Colonic mucosa (tissue), 4 donors: ENCODE data around the gene VCPKMT. TPM values are rescaled to one million over a fixed set of nuclear protein-coding genes. Genes with fewer than 3 reads are reported as not detected.
A peak's percentile ranks its signal among the peaks of the same experiment; 100 is the strongest.

Experiments
- DNase-seq: peaks from one replicate; pipeline ENCODE4 v3.0.0-alpha.2; 2020
- H3K27ac ChIP-seq: fragments of 200-600 bp; one replicate; pipeline ENCODE4 v1.8.0; 2021
- H3K27me3 ChIP-seq: fragments of 200-600 bp; one replicate; pipeline ENCODE4 v1.8.0; 2021
- H3K36me3 ChIP-seq: fragments of 200-600 bp; one replicate; pipeline ENCODE4 v1.8.0; 2021
- H3K4me1 ChIP-seq: fragments of 200-600 bp; one replicate; pipeline ENCODE4 v1.8.0; 2021; ENCODE audit warnings: mild to moderate bottlenecking
- H3K4me3 ChIP-seq: fragments of 200-600 bp; one replicate; pipeline ENCODE4 v1.8.0; 2021
- H3K9ac ChIP-seq, 2 donors: one replicate each; pipeline ENCODE4 v1.7.0; 2013; ENCODE audit warnings: control low read depth in 2 of 2, low read depth in 2 of 2, low read length in 2 of 2
- H3K9me3 ChIP-seq: fragments of 200-600 bp; one replicate; pipeline ENCODE4 v1.8.0; 2021
- intact Hi-C: fragments of 100-400 bp; cut with DNase I; formaldehyde crosslinking; loops from one replicate; pipeline ENCODE4 v1.14.1; 2022
- total RNA-seq, 2 donors: library from RNA; stranded (reverse); fragmentation: NEBNext Ultra II Directional in 1 of 2; extraction: Animal tissue kit (Norgen Biotek cat#: 25700) in 1 of 2; gene quantifications; one replicate each; pipeline ENCODE4 v1.2.1, GENCODE V29; 2021
- TF ChIP-seq, protein P1 (sequence below): fragments of 200-600 bp; IDR thresholded peaks from one replicate; pipeline ENCODE4 v1.8.0; 2022; ENCODE audit warnings: antibody characterized with exemption, mild to moderate bottlenecking
- donor health status: healthy.
- donor health status: DM: no; HTN: no; CAD: no.
- donor health status: DM: no; HTN: no; CAD: no.

Gene VCPKMT
- total RNA-seq, 2 donors from 2014 or later, result 4.6 to 6.7 TPM

DNA sequence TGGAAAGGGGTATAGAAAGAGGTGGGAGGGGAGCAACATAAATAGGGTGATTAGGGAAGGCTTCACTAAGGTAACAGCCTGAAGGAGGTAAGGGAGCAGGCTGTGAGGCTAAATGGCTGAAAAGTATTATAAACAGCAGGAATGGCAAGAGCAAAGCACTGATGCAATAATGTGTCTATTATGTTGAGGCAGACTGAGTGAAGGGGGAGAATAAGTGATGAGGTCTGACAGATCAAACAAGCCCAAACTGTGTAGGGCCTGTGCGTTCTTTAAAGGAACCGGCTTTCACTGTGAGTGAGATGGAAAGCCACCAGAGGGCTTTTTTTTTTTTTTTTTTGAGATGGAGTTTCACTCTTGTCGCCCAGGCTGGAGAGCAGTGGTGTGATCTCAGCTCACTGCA, 6.7 kb upstream of the VCPKMT start:
- TF ChIP-seq, protein P1, sequence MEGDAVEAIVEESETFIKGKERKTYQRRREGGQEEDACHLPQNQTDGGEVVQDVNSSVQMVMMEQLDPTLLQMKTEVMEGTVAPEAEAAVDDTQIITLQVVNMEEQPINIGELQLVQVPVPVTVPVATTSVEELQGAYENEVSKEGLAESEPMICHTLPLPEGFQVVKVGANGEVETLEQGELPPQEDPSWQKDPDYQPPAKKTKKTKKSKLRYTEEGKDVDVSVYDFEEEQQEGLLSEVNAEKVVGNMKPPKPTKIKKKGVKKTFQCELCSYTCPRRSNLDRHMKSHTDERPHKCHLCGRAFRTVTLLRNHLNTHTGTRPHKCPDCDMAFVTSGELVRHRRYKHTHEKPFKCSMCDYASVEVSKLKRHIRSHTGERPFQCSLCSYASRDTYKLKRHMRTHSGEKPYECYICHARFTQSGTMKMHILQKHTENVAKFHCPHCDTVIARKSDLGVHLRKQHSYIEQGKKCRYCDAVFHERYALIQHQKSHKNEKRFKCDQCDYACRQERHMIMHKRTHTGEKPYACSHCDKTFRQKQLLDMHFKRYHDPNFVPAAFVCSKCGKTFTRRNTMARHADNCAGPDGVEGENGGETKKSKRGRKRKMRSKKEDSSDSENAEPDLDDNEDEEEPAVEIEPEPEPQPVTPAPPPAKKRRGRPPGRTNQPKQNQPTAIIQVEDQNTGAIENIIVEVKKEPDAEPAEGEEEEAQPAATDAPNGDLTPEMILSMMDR, result no peak
- peaks cover 4% of the 10 kb centered on the region for H3K36me3 ChIP-seq

DNA sequence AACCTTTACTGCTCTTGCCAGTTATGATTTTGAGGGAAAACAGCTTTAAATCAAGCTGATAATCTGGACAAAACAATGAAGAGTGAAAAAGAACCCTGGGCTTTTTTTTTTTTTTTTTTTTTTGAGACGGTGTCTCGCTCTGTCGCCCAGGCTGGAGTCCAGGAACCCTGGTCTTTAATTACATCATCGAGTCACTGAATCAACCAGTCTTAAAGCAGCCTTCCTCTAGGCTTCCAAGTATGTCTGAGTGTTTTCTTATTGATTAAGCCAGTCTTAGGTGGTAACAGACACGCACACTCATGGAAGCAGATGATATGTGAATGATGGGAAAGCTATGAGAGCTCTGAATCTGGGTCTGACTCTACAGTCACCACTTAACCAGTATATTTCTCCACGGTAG, 5.9 kb upstream of the VCPKMT start:
- no peak overlapping the region for H3K9ac ChIP-seq
- H3K36me3 ChIP-seq, result peaks cover 4% of the 10 kb centered on the region
- no peak for DNase-seq
- H3K4me3 ChIP-seq, result no peak overlapping the region
- H3K9me3 ChIP-seq, result no peaks in the 10 kb centered on the region
- no peaks in the 10 kb centered on the region for H3K4me1 ChIP-seq
- no peak overlapping the region for H3K27ac ChIP-seq
- intact Hi-C loops, result no loop called here
- no peaks in the 10 kb centered on the region for H3K27me3 ChIP-seq
- TF ChIP-seq, protein P1, result no peak

More for the DNA sequence above, 6.7 kb upstream of the VCPKMT start:
- H3K27ac ChIP-seq, result no peak overlapping the region
- H3K4me1 ChIP-seq, result no peaks in the 10 kb centered on the region
- no peak for DNase-seq
- H3K9ac ChIP-seq, result no peak overlapping the region
- intact Hi-C loops, result no loop called here
- no peaks in the 10 kb centered on the region for H3K27me3 ChIP-seq
- H3K4me3 ChIP-seq, result no peak overlapping the region
- no peaks in the 10 kb centered on the region for H3K9me3 ChIP-seq

DNA sequence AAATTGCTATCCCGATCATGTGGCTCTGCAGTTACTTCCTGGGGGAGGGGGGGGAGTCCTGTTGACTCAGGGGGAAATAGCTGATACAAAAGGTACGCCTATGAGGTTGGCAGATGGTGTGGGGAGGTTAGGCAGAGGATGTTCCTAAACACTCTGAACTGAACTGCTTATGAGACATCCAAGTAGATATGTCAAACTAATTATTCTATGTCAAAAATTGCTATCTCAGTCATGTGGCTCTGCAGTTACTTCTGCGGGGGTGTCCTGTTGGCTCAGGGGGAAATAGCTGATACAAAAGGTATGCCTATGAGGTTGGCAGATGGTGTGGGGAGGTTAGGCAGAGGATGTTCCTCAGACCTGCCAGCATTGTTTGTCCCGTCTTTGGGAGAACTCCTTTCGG, 5.1 kb upstream of the VCPKMT start:
- H3K4me3 ChIP-seq, result no peak overlapping the region
- peaks cover 4% of the 10 kb centered on the region for H3K36me3 ChIP-seq

DNA sequence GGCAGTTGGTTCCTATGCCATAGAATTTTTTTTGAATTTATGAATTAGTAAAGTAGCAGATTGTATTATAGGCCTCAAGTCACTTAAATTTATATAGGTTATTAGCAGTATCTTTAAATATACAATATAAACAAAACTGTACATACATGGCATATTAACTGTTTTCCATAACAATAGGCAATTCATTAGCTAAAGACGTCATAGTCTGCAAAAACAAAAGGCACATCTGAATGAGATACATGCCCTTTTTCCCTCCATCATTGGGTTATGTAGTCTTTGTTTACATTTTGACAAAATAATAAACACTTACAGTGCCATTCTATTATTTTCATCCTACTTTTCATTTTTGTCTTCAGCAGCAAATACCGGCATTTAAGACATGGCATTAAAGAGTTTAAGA, 1.1 kb upstream of the VCPKMT start:
- Histone ChIP-seq H3K4me3 (no peak overlapping the region), H3K9me3 (no peaks in the 10 kb centered on the region), H3K4me1 (peaks cover 8% of the 10 kb centered on the region), H3K36me3 (peaks cover 4% of the 10 kb centered on the region), H3K9ac (no peak overlapping the region), H3K27me3 (no peaks in the 10 kb centered on the region), H3K27ac (no peak overlapping the region)
- intact Hi-C loops, result loop anchor here (10.0 kb wide), 1 partner anchor 483 kb away; the partner anchor contains the start of gene DNAAF2
- no peak for DNase-seq
- TF ChIP-seq, protein P1, result no peak

More for the DNA sequence above, 5.1 kb upstream of the VCPKMT start:
- intact Hi-C loops, result no loop called here
- TF ChIP-seq, protein P1, result no peak
- Histone ChIP-seq H3K27ac (no peak overlapping the region), H3K4me1 (no peaks in the 10 kb centered on the region), H3K27me3 (no peaks in the 10 kb centered on the region), H3K9me3 (no peaks in the 10 kb centered on the region), H3K9ac (no peak overlapping the region)
- no peak for DNase-seq

DNA sequence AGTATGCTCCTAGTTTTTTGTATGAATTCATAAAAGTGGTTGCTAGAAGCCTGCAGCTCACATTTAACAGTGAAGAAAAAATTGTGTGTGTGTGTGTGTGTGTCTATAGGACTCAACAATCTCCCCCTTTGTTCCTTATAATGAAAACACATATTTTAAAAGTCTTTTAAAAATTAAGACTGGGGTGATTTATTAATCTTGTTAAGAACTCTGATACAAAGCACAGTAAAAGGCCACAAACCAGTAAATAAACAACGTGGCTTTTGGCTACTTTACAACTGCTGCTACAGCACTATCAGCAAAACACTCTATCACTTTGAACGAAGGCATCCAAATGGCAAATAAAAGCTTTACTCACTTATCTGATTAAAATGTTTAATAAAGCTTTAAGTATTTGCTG, 594 bp upstream of the VCPKMT start:
- peak overlapping the region; percentile 77 to 82 for H3K9ac ChIP-seq
- H3K27me3 ChIP-seq, result no peaks in the 10 kb centered on the region
- intact Hi-C loops, result loop anchor here (10.0 kb wide), 1 partner anchor 482 kb away; the partner anchor contains the start of gene DNAAF2
- H3K27ac ChIP-seq, result peak overlapping the region; percentile 66
- H3K4me1 ChIP-seq, result peaks cover 8% of the 10 kb centered on the region
- TF ChIP-seq, protein P1, result no peak
- peaks cover 4% of the 10 kb centered on the region for H3K36me3 ChIP-seq
- DNase-seq, result no peak
- no peaks in the 10 kb centered on the region for H3K9me3 ChIP-seq
- H3K4me3 ChIP-seq, result no peak overlapping the region
